GM13976 (cell line): Measurements from ENCODE around the gene PPARA.

ENCODE experiments used
- DNase-seq: peaks from one replicate; pipeline ENCODE4 v3.0.0; 2012; ENCODE audit warnings: low spot score
- in situ Hi-C: fragments of 300-500 bp; cut with MboI; formaldehyde crosslinking; loops from one replicate; pipeline ENCODE4 v1.12.0; 2022; ENCODE audit warnings: low sequenced_read_pairs, mixed read lengths, inconsistent platforms; ENCODE audit not compliant: unreplicated experiment
- TF ChIP-seq, protein P1 (sequence below): IDR thresholded peaks from 2 replicates; pipeline ENCODE4 v1.5.1; 2012; ENCODE audit warnings: borderline replicate concordance, mild to moderate bottlenecking; ENCODE audit not compliant: insufficient read depth; ENCODE audit errors: extremely low read depth, missing control alignments, control extremely low read depth

Gene PPARA

DNA sequence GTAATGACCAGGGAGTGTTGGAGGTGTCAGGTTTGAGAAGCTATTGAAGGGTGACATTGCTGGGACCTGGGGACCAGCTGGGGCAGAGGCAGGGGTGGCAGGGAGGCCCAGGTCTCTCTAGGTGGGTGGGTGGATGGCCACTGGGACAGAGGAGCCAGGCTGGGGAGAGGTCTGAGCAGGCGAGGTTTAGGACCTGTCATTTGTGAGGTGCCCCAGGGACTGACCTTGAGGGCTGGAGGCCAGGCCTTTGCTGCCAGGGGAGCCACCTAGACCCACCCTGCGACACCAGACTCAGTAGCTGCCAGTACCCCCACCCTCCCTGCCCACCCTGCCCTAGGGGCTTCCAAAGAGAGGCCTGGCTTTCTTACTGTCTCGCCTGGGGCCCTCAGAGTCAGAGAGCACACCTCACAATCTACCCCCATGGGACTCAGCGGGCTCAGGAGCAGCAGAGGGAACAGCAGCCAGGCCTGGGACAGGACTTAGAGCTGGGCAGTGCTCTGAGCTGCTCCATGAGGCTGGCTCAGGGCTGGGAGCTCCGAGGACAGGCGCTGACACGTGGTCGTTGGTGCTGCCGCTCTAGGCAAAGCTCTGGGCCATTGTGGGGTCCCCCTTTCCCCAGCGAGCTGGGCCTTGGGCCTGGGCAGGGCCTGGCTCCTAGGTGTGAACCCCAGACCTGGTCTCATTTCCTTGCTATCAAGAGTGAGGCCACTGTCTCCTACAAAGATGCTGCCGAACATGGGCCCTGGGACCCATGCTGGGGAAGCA is 28.6 kb upstream of the PPARA start:
- TF ChIP-seq, protein P1, sequence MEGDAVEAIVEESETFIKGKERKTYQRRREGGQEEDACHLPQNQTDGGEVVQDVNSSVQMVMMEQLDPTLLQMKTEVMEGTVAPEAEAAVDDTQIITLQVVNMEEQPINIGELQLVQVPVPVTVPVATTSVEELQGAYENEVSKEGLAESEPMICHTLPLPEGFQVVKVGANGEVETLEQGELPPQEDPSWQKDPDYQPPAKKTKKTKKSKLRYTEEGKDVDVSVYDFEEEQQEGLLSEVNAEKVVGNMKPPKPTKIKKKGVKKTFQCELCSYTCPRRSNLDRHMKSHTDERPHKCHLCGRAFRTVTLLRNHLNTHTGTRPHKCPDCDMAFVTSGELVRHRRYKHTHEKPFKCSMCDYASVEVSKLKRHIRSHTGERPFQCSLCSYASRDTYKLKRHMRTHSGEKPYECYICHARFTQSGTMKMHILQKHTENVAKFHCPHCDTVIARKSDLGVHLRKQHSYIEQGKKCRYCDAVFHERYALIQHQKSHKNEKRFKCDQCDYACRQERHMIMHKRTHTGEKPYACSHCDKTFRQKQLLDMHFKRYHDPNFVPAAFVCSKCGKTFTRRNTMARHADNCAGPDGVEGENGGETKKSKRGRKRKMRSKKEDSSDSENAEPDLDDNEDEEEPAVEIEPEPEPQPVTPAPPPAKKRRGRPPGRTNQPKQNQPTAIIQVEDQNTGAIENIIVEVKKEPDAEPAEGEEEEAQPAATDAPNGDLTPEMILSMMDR: no peak
- in situ Hi-C loops: loop anchor here (5.0 to 25.0 kb wide), 3 partner anchors 206 to 559 kb away; no protein-coding TSS in a partner anchor
- DNase-seq: no peak

DNA sequence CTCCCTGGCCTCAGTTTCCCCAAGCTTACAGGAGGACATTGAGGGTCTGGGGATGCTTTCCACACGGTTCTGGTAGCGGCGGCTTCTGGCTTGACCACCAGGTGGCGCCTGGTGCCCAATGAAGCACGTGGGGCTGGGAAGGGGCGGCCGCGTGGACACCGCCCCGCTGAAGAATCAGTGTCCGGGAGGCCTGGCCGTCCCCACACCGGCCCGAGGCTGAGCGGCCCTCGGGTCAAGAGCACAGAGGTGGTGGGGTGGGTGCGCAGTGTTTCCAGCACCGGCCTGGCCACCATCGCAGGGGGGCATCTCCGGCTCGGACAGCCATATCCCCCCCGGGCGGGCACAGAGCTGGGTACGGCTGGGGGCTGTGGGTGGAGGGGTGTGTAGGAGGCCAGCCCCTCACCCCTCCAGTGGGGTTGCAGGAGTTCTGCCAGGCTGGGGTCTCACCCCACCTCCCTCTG is 27.8 kb upstream of the PPARA start:
- peak; percentile 94 for DNase-seq
- TF ChIP-seq, protein P1: peak; percentile 92
- in situ Hi-C loops: loop anchor here (5.0 to 25.0 kb wide), 3 partner anchors 205 to 560 kb away; no protein-coding TSS in a partner anchor

DNA sequence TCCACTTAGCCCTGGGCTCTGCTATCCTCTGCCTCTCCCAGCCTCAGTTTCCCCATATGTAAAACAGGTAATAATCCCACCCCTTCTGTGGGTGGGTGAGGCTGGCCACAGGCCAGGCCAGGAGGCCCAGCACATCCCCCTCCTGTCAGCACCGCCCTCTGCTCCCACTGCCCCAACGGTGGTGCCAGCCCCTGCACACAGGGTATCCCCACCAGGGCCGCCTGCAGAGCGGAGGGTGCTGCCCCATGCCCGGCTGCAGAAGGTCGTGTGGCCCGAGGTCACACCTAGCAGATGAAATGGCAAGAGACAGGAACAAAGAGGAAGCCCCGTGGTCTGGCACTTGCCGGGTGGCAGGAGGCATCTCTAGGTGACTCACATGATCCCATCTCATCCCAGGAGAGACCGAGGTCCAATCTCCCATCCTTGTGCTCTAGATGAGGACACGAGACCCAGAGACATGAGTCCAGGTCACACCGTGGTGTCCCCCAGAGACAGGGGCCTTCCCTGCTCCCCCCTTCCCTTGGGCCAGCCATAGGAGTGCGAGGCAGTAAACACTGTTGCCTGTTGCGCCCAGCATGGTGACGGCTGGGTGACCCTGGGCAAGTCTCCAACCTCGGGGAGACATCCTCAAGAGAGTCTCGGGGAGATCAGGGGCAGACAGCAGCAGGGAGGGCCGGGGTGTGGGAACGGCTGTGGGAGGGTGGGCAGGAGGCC is 27.2 kb upstream of the PPARA start:
- DNase-seq: no peak
- in situ Hi-C loops: loop anchor here (5.0 to 25.0 kb wide), 3 partner anchors 204 to 561 kb away; no protein-coding TSS in a partner anchor

DNA sequence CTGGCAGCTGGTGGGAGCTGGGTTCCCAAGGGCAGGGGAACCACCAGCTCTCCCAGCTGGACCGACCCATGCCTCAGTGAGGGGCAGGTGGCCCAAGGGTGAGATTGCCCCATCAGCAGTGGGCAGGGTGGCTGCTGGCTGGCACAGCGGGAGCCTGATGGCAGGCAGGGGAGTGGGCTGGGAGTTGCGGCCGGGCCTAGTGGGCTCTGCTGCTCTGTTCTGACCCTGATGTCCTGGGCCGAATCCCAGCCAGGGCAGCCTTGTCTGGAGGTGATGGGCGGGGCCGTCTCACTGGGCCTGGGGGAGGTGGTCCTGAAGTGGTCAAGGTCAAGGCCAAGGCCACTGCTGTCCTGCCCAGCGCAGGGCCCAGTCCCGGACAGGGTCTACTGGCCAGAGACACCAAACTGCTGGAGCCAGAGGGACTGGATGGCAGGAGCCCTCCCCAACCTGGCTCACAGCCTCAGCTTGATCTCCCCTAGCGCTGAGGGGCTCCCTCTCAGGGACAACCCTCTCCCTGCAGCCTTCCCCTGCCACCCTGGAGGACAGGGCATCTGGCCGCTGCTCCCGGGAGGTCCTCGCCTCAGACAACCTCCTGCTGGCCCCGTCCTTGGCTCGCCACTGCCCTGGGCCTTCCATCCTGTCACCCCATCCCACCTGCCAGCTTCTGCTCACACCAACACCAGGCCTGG is 26.5 kb upstream of the PPARA start:
- DNase-seq: no peak
- TF ChIP-seq, protein P1: no peak
- in situ Hi-C loops: loop anchor here (5.0 to 25.0 kb wide), 3 partner anchors 203 to 562 kb away; no protein-coding TSS in a partner anchor

More for the DNA sequence above, 27.2 kb upstream of the PPARA start:
- TF ChIP-seq, protein P1: no peak

GRCh38 chr22:46124383-46125144 is 25.8 kb upstream of the PPARA start:
- in situ Hi-C loops: loop anchor here (5.0 to 25.0 kb wide), 3 partner anchors 203 to 562 kb away; no protein-coding TSS in a partner anchor
- no peak for DNase-seq
- TF ChIP-seq, protein P1: no peak

GRCh38 chr22:46125311-46125710 is 25.0 kb upstream of the PPARA start:
- TF ChIP-seq, protein P1: no peak
- DNase-seq: no peak
- in situ Hi-C loops: no loop called here
